ENCODE results near the gene LINGO1. TPM values are rescaled to one million over a fixed set of nuclear protein-coding genes. Genes with fewer than 3 reads are reported as not detected.

LINGO1 gene
- total RNA-seq, 2 experiments from 2014 or later = not detected

GRCh38 chr15:77653832-77654480 is 21.2 kb upstream of the LINGO1 start:
- no peak overlapping the region for H3K4me3 Mint-ChIP-seq
- no peaks in the 10 kb centered on the region for H3K4me1 Mint-ChIP-seq
- no peaks in the 10 kb centered on the region for H3K36me3 Mint-ChIP-seq (ENCODE audit: low read depth)
- DNase-seq (no peak), ATAC-seq (no peak)
- H3K27ac Mint-ChIP-seq = no peak overlapping the region
- peaks cover 12% of the 10 kb centered on the region for H3K27me3 Mint-ChIP-seq
- intact Hi-C loops (cut with DNase I, micrococcal nuclease) = loop anchor here in 1 of 2 experiments (5.0 kb wide), 1 partner anchor 168 kb away; no protein-coding TSS in a partner anchor
- ChIA-PET CTCF (no interaction called here), POLR2A (no interaction called here)
- peaks cover 2% of the 10 kb centered on the region for H3K9me3 Mint-ChIP-seq (ENCODE audit: low read depth)

- Mint-ChIP-seq H3K4me3 (no peak overlapping the region), H3K4me1 (no peaks in the 10 kb centered on the region), H3K27me3 (peaks cover 4% of the 10 kb centered on the region), H3K36me3 (ENCODE audit: low read depth) (no peaks in the 10 kb centered on the region), H3K9me3 (ENCODE audit: low read depth) (peaks cover 2% of the 10 kb centered on the region), H3K27ac (no peak overlapping the region)
- CTCF ChIA-PET = no interaction called here
- ATAC-seq = peak; percentile 58
- POLR2A ChIA-PET = no interaction called here
- intact Hi-C loops (cut with DNase I, micrococcal nuclease) = loop anchor here in 1 of 2 experiments (5.0 kb wide), 1 partner anchor 172 kb away; no protein-coding TSS in a partner anchor
- DNase-seq = peak; percentile 51
Observed at GRCh38 chr15:77650265-77650664, 17.6 kb upstream of the LINGO1 start.

- DNase-seq (no peak), ATAC-seq (no peak)
- ChIA-PET POLR2A (no interaction called here), CTCF (interaction anchor here (0.7 kb wide), 1 partner anchor 21 kb away, joined by 3 read pairs; no protein-coding TSS in a partner anchor)
- Mint-ChIP-seq H3K36me3 (ENCODE audit: low read depth) (no peaks in the 10 kb centered on the region), H3K27ac (no peak overlapping the region), H3K27me3 (peaks cover 2% of the 10 kb centered on the region), H3K4me1 (no peaks in the 10 kb centered on the region), H3K4me3 (no peak overlapping the region), H3K9me3 (ENCODE audit: low read depth) (peaks cover 2% of the 10 kb centered on the region)
- intact Hi-C loops (cut with DNase I, micrococcal nuclease) = loop anchor here in 1 of 2 experiments (5.0 kb wide), 1 partner anchor 173 kb away; no protein-coding TSS in a partner anchor
Observed at GRCh38 chr15:77649610-77650009, 16.9 kb upstream of the LINGO1 start.

- DNase-seq (no peak), ATAC-seq (no peak)
- peaks cover 2% of the 10 kb centered on the region for H3K27me3 Mint-ChIP-seq
- H3K4me1 Mint-ChIP-seq = no peaks in the 10 kb centered on the region
- intact Hi-C loops (cut with DNase I, micrococcal nuclease) = no loop called here
- POLR2A ChIA-PET = no interaction called here
- no peaks in the 10 kb centered on the region for H3K36me3 Mint-ChIP-seq (ENCODE audit: low read depth)
- H3K4me3 Mint-ChIP-seq = no peak overlapping the region
- H3K9me3 Mint-ChIP-seq (ENCODE audit: low read depth) = peaks cover 1% of the 10 kb centered on the region
- no peak overlapping the region for H3K27ac Mint-ChIP-seq
- CTCF ChIA-PET = no interaction called here
Observed at GRCh38 chr15:77649017-77649416, 16.3 kb upstream of the LINGO1 start.

GRCh38 chr15:77647961-77648360 is 15.2 kb upstream of the LINGO1 start:
- POLR2A ChIA-PET = no interaction called here
- ATAC-seq = no peak
- CTCF ChIA-PET = no interaction called here

GRCh38 chr15:77646104-77646694 is 13.5 kb upstream of the LINGO1 start:
- no peaks in the 10 kb centered on the region for H3K4me1 Mint-ChIP-seq
- DNase-seq = peak; percentile 24

More at GRCh38 chr15:77647961-77648360, 15.2 kb upstream of the LINGO1 start:
- intact Hi-C loops (cut with DNase I, micrococcal nuclease) = no loop called here
- H3K9me3 Mint-ChIP-seq (ENCODE audit: low read depth) = no peaks in the 10 kb centered on the region
- no peaks in the 10 kb centered on the region for H3K36me3 Mint-ChIP-seq (ENCODE audit: low read depth)
- H3K4me1 Mint-ChIP-seq = no peaks in the 10 kb centered on the region
- H3K4me3 Mint-ChIP-seq = no peak overlapping the region
- DNase-seq = no peak
- peaks cover 2% of the 10 kb centered on the region for H3K27me3 Mint-ChIP-seq
- H3K27ac Mint-ChIP-seq = no peak overlapping the region

GRCh38 chr15:77645602-77646001 is 12.9 kb upstream of the LINGO1 start:
- DNase-seq = no peak
- ChIA-PET CTCF (interaction anchor here (0.6 to 1.1 kb wide), 2 partner anchors 16 to 266 kb away, joined by 3 read pairs; no protein-coding TSS in a partner anchor), POLR2A (no interaction called here)
- Mint-ChIP-seq H3K9me3 (ENCODE audit: low read depth) (no peaks in the 10 kb centered on the region), H3K4me3 (no peak overlapping the region), H3K4me1 (no peaks in the 10 kb centered on the region), H3K27ac (no peak overlapping the region), H3K27me3 (peaks cover 2% of the 10 kb centered on the region), H3K36me3 (ENCODE audit: low read depth) (no peaks in the 10 kb centered on the region)
- no peak for ATAC-seq
- intact Hi-C loops (cut with DNase I, micrococcal nuclease) = no loop called here

More at GRCh38 chr15:77646104-77646694, 13.5 kb upstream of the LINGO1 start:
- Mint-ChIP-seq H3K9me3 (ENCODE audit: low read depth) (no peaks in the 10 kb centered on the region), H3K27ac (no peak overlapping the region), H3K36me3 (ENCODE audit: low read depth) (no peaks in the 10 kb centered on the region), H3K4me3 (no peak overlapping the region), H3K27me3 (no peaks in the 10 kb centered on the region)
- POLR2A ChIA-PET = no interaction called here
- peak; percentile 73 for ATAC-seq
- intact Hi-C loops (cut with DNase I, micrococcal nuclease) = no loop called here
- CTCF ChIA-PET = interaction anchor here (0.6 to 1.1 kb wide), 2 partner anchors 16 to 266 kb away, joined by 3 read pairs; no protein-coding TSS in a partner anchor

GRCh38 chr15:77644543-77645247 is 12.0 kb upstream of the LINGO1 start:
- DNase-seq (no peak), ATAC-seq (no peak)
- H3K4me3 Mint-ChIP-seq = no peak overlapping the region
- no peaks in the 10 kb centered on the region for H3K36me3 Mint-ChIP-seq (ENCODE audit: low read depth)
- no peaks in the 10 kb centered on the region for H3K4me1 Mint-ChIP-seq
- intact Hi-C loops (cut with DNase I, micrococcal nuclease) = no loop called here
- ChIA-PET CTCF (interaction anchor here (0.9 to 1.1 kb wide), 2 partner anchors 17 to 28 kb away, joined by 3 to 4 read pairs; no protein-coding TSS in a partner anchor), POLR2A (no interaction called here)
- H3K9me3 Mint-ChIP-seq (ENCODE audit: low read depth) = no peaks in the 10 kb centered on the region
- no peak overlapping the region for H3K27ac Mint-ChIP-seq
- peaks cover 2% of the 10 kb centered on the region for H3K27me3 Mint-ChIP-seq

GRCh38 chr15:77643764-77644163 is 11.1 kb upstream of the LINGO1 start:
- DNase-seq (no peak), ATAC-seq (no peak)
- CTCF ChIA-PET = interaction anchor here (0.9 kb wide), 1 partner anchor 27 kb away, joined by 4 read pairs; no protein-coding TSS in a partner anchor
- no peak overlapping the region for H3K4me3 Mint-ChIP-seq
- H3K9me3 Mint-ChIP-seq (ENCODE audit: low read depth) = no peaks in the 10 kb centered on the region
- no peak overlapping the region for H3K27ac Mint-ChIP-seq
- intact Hi-C loops (cut with DNase I, micrococcal nuclease) = no loop called here
- no peaks in the 10 kb centered on the region for H3K36me3 Mint-ChIP-seq (ENCODE audit: low read depth)
- peaks cover 2% of the 10 kb centered on the region for H3K27me3 Mint-ChIP-seq
- no peaks in the 10 kb centered on the region for H3K4me1 Mint-ChIP-seq
- POLR2A ChIA-PET = no interaction called here

GRCh38 chr15:77642793-77643430 is 10.2 kb upstream of the LINGO1 start:
- H3K4me3 Mint-ChIP-seq = no peak overlapping the region
- no peak for DNase-seq
- H3K27me3 Mint-ChIP-seq = peaks cover 2% of the 10 kb centered on the region
- no peak for ATAC-seq
- no peaks in the 10 kb centered on the region for H3K4me1 Mint-ChIP-seq
- ChIA-PET CTCF (no interaction called here), POLR2A (no interaction called here)
- no peaks in the 10 kb centered on the region for H3K9me3 Mint-ChIP-seq (ENCODE audit: low read depth)
- no peaks in the 10 kb centered on the region for H3K36me3 Mint-ChIP-seq (ENCODE audit: low read depth)
- intact Hi-C loops (cut with DNase I, micrococcal nuclease) = no loop called here
- H3K27ac Mint-ChIP-seq = no peak overlapping the region

GRCh38 chr15:77641999-77642398 is 9.3 kb upstream of the LINGO1 start:
- DNase-seq (no peak), ATAC-seq (no peak)
- Mint-ChIP-seq H3K9me3 (ENCODE audit: low read depth) (no peaks in the 10 kb centered on the region), H3K27me3 (peaks cover 6% of the 10 kb centered on the region), H3K27ac (no peak overlapping the region), H3K4me1 (no peaks in the 10 kb centered on the region), H3K4me3 (no peak overlapping the region), H3K36me3 (ENCODE audit: low read depth) (no peaks in the 10 kb centered on the region)
- CTCF ChIA-PET = no interaction called here
- intact Hi-C loops (cut with DNase I, micrococcal nuclease) = no loop called here
- POLR2A ChIA-PET = no interaction called here

Data from activated CD4-positive, alpha-beta T cell treated with anti-CD3 and anti-CD28 coated beads for 36 hours (primary cell).